OCI-LY3 (cell line): ENCODE data around the gene PXN.

ENCODE experiments used
- H2AFZ ChIP-seq: fragments of 200-600, 300-600 bp; shearing (Covaris generic); 2 replicates; pipeline ENCODE4 v1.6.0; 2014; ENCODE audit warnings: antibody characterized with exemption, low read depth, low read length
- H3K27ac ChIP-seq: fragments of 200-600, 300-600 bp; sonication (generic); 2 replicates; pipeline ENCODE4 v1.5.1; 2014; ENCODE audit warnings: mild to moderate bottlenecking, low read length, moderate library complexity, mixed read lengths
- H3K27me3 ChIP-seq: fragments of 200-600, 300-600 bp; sonication (generic); 2 replicates; pipeline ENCODE4 v1.6.1; 2014; ENCODE audit warnings: low read depth, low read length, mixed read lengths
- H3K36me3 ChIP-seq: fragments of 200-600, 300-600 bp; sonication (generic); replicated peaks from 2 replicates; pipeline ENCODE3; 2014; ENCODE audit warnings: low read depth, low read length, mixed read lengths
- H3K4me1 ChIP-seq: fragments of 300-600, 200-600 bp; sonication (generic); 2 replicates; pipeline ENCODE4 v1.6.1; 2014; ENCODE audit warnings: low read length, mixed read lengths
- H3K4me2 ChIP-seq: fragments of 200-600, 300-600 bp; sonication (generic); 2 replicates; pipeline ENCODE4 v1.6.1; 2014; ENCODE audit warnings: low read length, mixed read lengths
- H3K4me3 ChIP-seq: fragments of 300-600, 200-600 bp; sonication (generic); 2 replicates; pipeline ENCODE4 v1.5.1; 2014; ENCODE audit warnings: antibody characterized with exemption, mild to moderate bottlenecking, low read length, moderate library complexity
- H3K79me2 ChIP-seq: fragments of 300-600, 200-600 bp; shearing (Covaris generic); 2 replicates; pipeline ENCODE4 v1.6.1; 2014; ENCODE audit warnings: mild to moderate bottlenecking, low read length, mixed read lengths
- H3K9ac ChIP-seq: fragments of 300-600, 200-600 bp; shearing (Covaris generic); 2 replicates; pipeline ENCODE4 v1.6.0; 2014; ENCODE audit warnings: mild to moderate bottlenecking, low read length, moderate library complexity
- H3K9me3 ChIP-seq: fragments of 200-600, 300-600 bp; shearing (Covaris generic); 2 replicates; pipeline ENCODE4 v1.6.1; 2014; ENCODE audit warnings: low read length, mixed read lengths; ENCODE audit not compliant: insufficient read depth
- H4K20me1 ChIP-seq: fragments of 200-600, 300-600 bp; sonication (generic); 2 replicates; pipeline ENCODE4 v1.6.1; 2016; ENCODE audit warnings: low read length, mixed read lengths; ENCODE audit not compliant: insufficient read depth
- EZH2phosphoT487 ChIP-seq: fragments of 200-600 bp; shearing (Covaris generic); IDR thresholded peaks from 2 replicates; pipeline ENCODE4 v1.6.1; 2018; ENCODE audit warnings: antibody characterized with exemption, mixed run types, low read depth
- TF ChIP-seq, protein P1 (sequence below): fragments of 200-600, 300-600 bp; sonication (generic); IDR thresholded peaks from 2 replicates; pipeline ENCODE4 v1.5.1; 2014; ENCODE audit warnings: antibody characterized with exemption, low read length, low read depth

Gene PXN

GRCh38 chr12:120292661-120293531, 27.4 kb upstream of the PXN start, which contains the start of gene RNU4-1:
Gene RNU4-1 (minus strand): TSS chr12:120293237.
- Histone ChIP-seq H2AFZ (peak within 1 kb of the TSS; percentile 75), H3K4me1 (peaks cover 13% of the 10 kb centered on the region), H3K27me3 (no peaks in the 10 kb centered on the region), H3K9ac (peak within 1 kb of the TSS; percentile 79), H3K79me2 (no peaks in the 10 kb centered on the region), H3K9me3 (no peaks in the 10 kb centered on the region), H3K27ac (peak within 1 kb of the TSS; percentile 87), H4K20me1 (no peaks in the 10 kb centered on the region), H3K36me3 (no peaks in the 10 kb centered on the region), H3K4me2 (peak within 1 kb of the TSS; percentile 72), H3K4me3 (peak within 1 kb of the TSS; percentile 75)
- TF ChIP-seq, protein P1, sequence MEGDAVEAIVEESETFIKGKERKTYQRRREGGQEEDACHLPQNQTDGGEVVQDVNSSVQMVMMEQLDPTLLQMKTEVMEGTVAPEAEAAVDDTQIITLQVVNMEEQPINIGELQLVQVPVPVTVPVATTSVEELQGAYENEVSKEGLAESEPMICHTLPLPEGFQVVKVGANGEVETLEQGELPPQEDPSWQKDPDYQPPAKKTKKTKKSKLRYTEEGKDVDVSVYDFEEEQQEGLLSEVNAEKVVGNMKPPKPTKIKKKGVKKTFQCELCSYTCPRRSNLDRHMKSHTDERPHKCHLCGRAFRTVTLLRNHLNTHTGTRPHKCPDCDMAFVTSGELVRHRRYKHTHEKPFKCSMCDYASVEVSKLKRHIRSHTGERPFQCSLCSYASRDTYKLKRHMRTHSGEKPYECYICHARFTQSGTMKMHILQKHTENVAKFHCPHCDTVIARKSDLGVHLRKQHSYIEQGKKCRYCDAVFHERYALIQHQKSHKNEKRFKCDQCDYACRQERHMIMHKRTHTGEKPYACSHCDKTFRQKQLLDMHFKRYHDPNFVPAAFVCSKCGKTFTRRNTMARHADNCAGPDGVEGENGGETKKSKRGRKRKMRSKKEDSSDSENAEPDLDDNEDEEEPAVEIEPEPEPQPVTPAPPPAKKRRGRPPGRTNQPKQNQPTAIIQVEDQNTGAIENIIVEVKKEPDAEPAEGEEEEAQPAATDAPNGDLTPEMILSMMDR = no peak
- TF ChIP-seq EZH2phosphoT487 = no peak

GRCh38 chr12:120292411-120292660, 26.8 kb upstream of the PXN start:
- peak overlapping the region; percentile 72 for H3K4me2 ChIP-seq
- no peaks in the 10 kb centered on the region for H3K36me3 ChIP-seq
- H2AFZ ChIP-seq = no peak overlapping the region
- no peaks in the 10 kb centered on the region for H3K79me2 ChIP-seq
- TF ChIP-seq, protein P1 = no peak
- no peak for TF ChIP-seq EZH2phosphoT487
- peak overlapping the region; percentile 79 for H3K9ac ChIP-seq
- peak overlapping the region; percentile 87 for H3K27ac ChIP-seq
- no peaks in the 10 kb centered on the region for H4K20me1 ChIP-seq
- no peaks in the 10 kb centered on the region for H3K27me3 ChIP-seq
- H3K4me1 ChIP-seq = peaks cover 13% of the 10 kb centered on the region
- H3K4me3 ChIP-seq = peak overlapping the region; percentile 75
- no peaks in the 10 kb centered on the region for H3K9me3 ChIP-seq

DNA sequence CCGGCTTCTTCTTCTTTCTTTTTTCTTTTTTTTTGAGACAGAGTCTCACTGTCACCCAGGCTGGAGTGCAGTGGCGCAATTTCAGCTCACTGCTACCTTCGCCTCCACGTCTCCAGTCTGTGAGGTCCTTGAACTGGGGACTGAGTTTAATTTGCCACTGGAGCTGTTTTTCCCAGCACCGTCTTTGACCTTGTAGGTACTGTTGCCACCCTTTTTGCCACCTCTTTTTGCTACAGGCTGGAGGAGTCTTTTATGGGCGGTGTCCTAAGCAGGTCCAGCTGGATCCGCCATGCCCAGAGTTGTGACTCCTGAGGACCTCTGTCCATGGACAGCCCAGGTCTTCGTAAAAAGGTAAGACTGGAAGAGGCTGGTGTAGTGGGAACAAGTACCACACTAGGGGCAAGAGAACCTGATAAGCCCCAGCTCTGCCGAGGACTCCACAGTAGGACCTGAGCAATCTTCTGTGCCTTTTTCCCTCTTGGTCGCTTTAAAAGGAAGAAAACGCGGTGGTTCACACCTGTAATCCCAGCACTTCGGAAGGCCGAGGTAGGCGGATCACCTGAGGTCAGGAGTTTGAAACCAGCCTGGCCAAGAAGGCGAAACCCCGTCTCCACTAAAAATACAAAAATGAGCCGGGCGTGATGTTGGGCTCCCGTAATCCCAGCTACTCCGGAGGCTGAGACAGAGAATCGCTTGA, 25.2 kb upstream of the PXN start:
- H3K4me3 ChIP-seq = peak overlapping the region; percentile 75
- peaks cover 13% of the 10 kb centered on the region for H3K4me1 ChIP-seq
- H4K20me1 ChIP-seq = no peaks in the 10 kb centered on the region
- TF ChIP-seq, protein P1 = no peak
- no peak for TF ChIP-seq EZH2phosphoT487
- H3K36me3 ChIP-seq = no peaks in the 10 kb centered on the region
- H3K9me3 ChIP-seq = no peaks in the 10 kb centered on the region
- peak overlapping the region; percentile 72 for H3K4me2 ChIP-seq
- no peaks in the 10 kb centered on the region for H3K79me2 ChIP-seq
- H2AFZ ChIP-seq = no peak overlapping the region
- peak overlapping the region; percentile 87 for H3K27ac ChIP-seq
- H3K9ac ChIP-seq = peak overlapping the region; percentile 37
- H3K27me3 ChIP-seq = no peaks in the 10 kb centered on the region

- no peaks in the 10 kb centered on the region for H3K79me2 ChIP-seq
- peaks cover 6% of the 10 kb centered on the region for H3K4me1 ChIP-seq
- no peak overlapping the region for H3K27ac ChIP-seq
- no peaks in the 10 kb centered on the region for H3K9me3 ChIP-seq
- no peaks in the 10 kb centered on the region for H4K20me1 ChIP-seq
- H3K4me3 ChIP-seq = no peak overlapping the region
- TF ChIP-seq, protein P1 = no peak
- no peak for TF ChIP-seq EZH2phosphoT487
- no peak overlapping the region for H3K9ac ChIP-seq
- H3K27me3 ChIP-seq = no peaks in the 10 kb centered on the region
- no peaks in the 10 kb centered on the region for H3K36me3 ChIP-seq
- no peak overlapping the region for H3K4me2 ChIP-seq
- no peak overlapping the region for H2AFZ ChIP-seq
Observed at GRCh38 chr12:120287491-120287890, 22.0 kb upstream of the PXN start.
